Astrocyte (in vitro differentiated cells and primary cell): ENCODE results near the gene SPATA20. TPM values are rescaled to one million over a fixed set of nuclear protein-coding genes. Genes with fewer than 3 reads are reported as not detected.

ENCODE experiments used
- DNase-seq: peaks from one replicate; pipeline ENCODE4 v3.0.0-alpha.2; 2010; ENCODE audit warnings: low read depth
- FAIRE-seq: peaks from 2 replicates; lab custom pipeline; 2011; peaks lifted over from hg19 to GRCh38; lab: Jason Lieb, UNC
- H2AFZ ChIP-seq: 2 replicates; pipeline ENCODE4 v1.6.0; 2012; ENCODE audit warnings: low read depth, low read length, inconsistent platforms
- H3K27ac ChIP-seq: 2 replicates; pipeline ENCODE4 v1.5.1; 2011; ENCODE audit warnings: low read depth, low read length, inconsistent platforms
- H3K27me3 ChIP-seq: 2 replicates; pipeline ENCODE4 v1.6.0; 2011; ENCODE audit warnings: low read length, inconsistent platforms; ENCODE audit not compliant: insufficient read depth
- H3K36me3 ChIP-seq: 2 replicates; pipeline ENCODE4 v1.5.1; 2011; ENCODE audit warnings: low read length, inconsistent platforms; ENCODE audit not compliant: insufficient read depth
- H3K4me1 ChIP-seq: 2 replicates; pipeline ENCODE4 v1.5.1; 2011; ENCODE audit warnings: low read length, inconsistent platforms; ENCODE audit not compliant: insufficient read depth
- H3K4me2 ChIP-seq: 2 replicates; pipeline ENCODE4 v1.6.0; 2012; ENCODE audit warnings: low read length, inconsistent platforms
- H3K4me3 ChIP-seq: 2 replicates; pipeline ENCODE4 v1.5.1; 2011; ENCODE audit warnings: low read depth, mild to moderate bottlenecking, low read length, inconsistent platforms; ENCODE audit not compliant: insufficient read depth
- H3K79me2 ChIP-seq: 2 replicates; pipeline ENCODE4 v1.6.0; 2012; ENCODE audit warnings: mild to moderate bottlenecking, low read length, inconsistent platforms; ENCODE audit not compliant: insufficient read depth
- H3K9ac ChIP-seq: 2 replicates; pipeline ENCODE4 v1.6.0; 2012; ENCODE audit warnings: mild to moderate bottlenecking, low read length, inconsistent platforms
- H3K9me3 ChIP-seq: 2 replicates; pipeline ENCODE4 v1.5.1; 2012; ENCODE audit warnings: low read depth, mild to moderate bottlenecking, low read length, inconsistent platforms; ENCODE audit not compliant: insufficient read depth
- H4K20me1 ChIP-seq: 2 replicates; pipeline ENCODE4 v1.6.0; 2012; ENCODE audit warnings: low read length, inconsistent platforms; ENCODE audit not compliant: insufficient read depth
- H3K27ac Mint-ChIP-seq: one replicate; pipeline ENCODE4 v1.8.0; 2021; ENCODE audit warnings: mild to moderate bottlenecking, mixed read lengths; ENCODE audit not compliant: unreplicated experiment
- H3K27me3 Mint-ChIP-seq: one replicate; pipeline ENCODE4 v1.8.0; 2021; ENCODE audit warnings: low read depth, mixed read lengths; ENCODE audit not compliant: unreplicated experiment
- H3K36me3 Mint-ChIP-seq: one replicate; pipeline ENCODE4 v1.8.0; 2021; ENCODE audit warnings: low read depth, mixed read lengths; ENCODE audit not compliant: unreplicated experiment
- H3K4me1 Mint-ChIP-seq: one replicate; pipeline ENCODE4 v1.8.0; 2021; ENCODE audit warnings: low read depth, mixed read lengths; ENCODE audit not compliant: unreplicated experiment
- H3K4me3 Mint-ChIP-seq: one replicate; pipeline ENCODE4 v1.8.0; 2021; ENCODE audit warnings: mild to moderate bottlenecking, moderate library complexity, mixed read lengths; ENCODE audit not compliant: unreplicated experiment
- H3K9me3 Mint-ChIP-seq: one replicate; pipeline ENCODE4 v1.8.0; 2021; ENCODE audit warnings: mild to moderate bottlenecking, mixed read lengths; ENCODE audit not compliant: unreplicated experiment
- EZH2 ChIP-seq: IDR thresholded peaks from 2 replicates; pipeline ENCODE4 v1.6.1; 2012; ENCODE audit warnings: mild to moderate bottlenecking, low read length, inconsistent platforms; ENCODE audit not compliant: insufficient read depth
- total RNA-seq: library from RNA; stranded (reverse); gene quantifications from 2 replicates; pipeline ENCODE4 v1.2.1, GENCODE V29; 2021
- TF ChIP-seq, protein P1 (sequence below): IDR thresholded peaks from 2 replicates; pipeline ENCODE4 v1.5.1; 2011; ENCODE audit warnings: low read depth, mild to moderate bottlenecking, inconsistent platforms, low read length, moderate library complexity; ENCODE audit not compliant: insufficient read depth

The SPATA20 gene
- total RNA-seq, 1 donor from 2014 or later = 32.0 TPM

DNA sequence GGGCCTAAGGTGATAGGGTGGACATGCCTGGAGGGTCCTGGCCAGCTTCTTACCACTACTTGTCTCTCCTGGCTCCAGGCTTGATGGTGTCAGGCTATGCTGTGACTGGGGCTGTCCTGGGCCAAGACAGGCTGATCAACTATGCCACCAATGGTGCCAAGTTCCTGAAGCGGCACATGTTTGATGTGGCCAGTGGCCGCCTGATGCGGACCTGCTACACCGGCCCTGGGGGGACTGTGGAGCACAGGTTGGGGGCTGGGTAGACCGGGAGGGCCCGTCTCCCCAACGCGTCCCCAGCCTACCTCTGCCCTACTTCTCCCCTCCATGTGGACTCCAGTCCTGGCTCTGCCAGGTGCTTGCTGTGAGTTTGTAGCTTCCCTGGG lies 4.5 kb downstream of the SPATA20 start:
- Histone ChIP-seq H3K4me2 (no peak overlapping the region), H3K4me1 (peaks cover 9% of the 10 kb centered on the region), H3K79me2 (peaks cover 4% of the 10 kb centered on the region), H3K4me3 (no peak overlapping the region), H3K27ac (no peak overlapping the region), H4K20me1 (peaks cover 15% of the 10 kb centered on the region), H3K9me3 (no peaks in the 10 kb centered on the region), H3K9ac (no peak overlapping the region), H3K27me3 (no peaks in the 10 kb centered on the region), H2AFZ (no peak overlapping the region), H3K36me3 (no peaks in the 10 kb centered on the region)
- no peak overlapping the region for H3K27ac Mint-ChIP-seq
- DNase-seq = no peak
- H3K4me3 Mint-ChIP-seq = no peak overlapping the region
- peaks cover 25% of the 10 kb centered on the region for H3K27me3 Mint-ChIP-seq
- no peak for FAIRE-seq
- peaks cover 1% of the 10 kb centered on the region for H3K9me3 Mint-ChIP-seq
- peaks cover 21% of the 10 kb centered on the region for H3K36me3 Mint-ChIP-seq
- H3K4me1 Mint-ChIP-seq = no peaks in the 10 kb centered on the region
- TF ChIP-seq, protein P1, sequence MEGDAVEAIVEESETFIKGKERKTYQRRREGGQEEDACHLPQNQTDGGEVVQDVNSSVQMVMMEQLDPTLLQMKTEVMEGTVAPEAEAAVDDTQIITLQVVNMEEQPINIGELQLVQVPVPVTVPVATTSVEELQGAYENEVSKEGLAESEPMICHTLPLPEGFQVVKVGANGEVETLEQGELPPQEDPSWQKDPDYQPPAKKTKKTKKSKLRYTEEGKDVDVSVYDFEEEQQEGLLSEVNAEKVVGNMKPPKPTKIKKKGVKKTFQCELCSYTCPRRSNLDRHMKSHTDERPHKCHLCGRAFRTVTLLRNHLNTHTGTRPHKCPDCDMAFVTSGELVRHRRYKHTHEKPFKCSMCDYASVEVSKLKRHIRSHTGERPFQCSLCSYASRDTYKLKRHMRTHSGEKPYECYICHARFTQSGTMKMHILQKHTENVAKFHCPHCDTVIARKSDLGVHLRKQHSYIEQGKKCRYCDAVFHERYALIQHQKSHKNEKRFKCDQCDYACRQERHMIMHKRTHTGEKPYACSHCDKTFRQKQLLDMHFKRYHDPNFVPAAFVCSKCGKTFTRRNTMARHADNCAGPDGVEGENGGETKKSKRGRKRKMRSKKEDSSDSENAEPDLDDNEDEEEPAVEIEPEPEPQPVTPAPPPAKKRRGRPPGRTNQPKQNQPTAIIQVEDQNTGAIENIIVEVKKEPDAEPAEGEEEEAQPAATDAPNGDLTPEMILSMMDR = no peak
- TF ChIP-seq EZH2 = no peak

DNA sequence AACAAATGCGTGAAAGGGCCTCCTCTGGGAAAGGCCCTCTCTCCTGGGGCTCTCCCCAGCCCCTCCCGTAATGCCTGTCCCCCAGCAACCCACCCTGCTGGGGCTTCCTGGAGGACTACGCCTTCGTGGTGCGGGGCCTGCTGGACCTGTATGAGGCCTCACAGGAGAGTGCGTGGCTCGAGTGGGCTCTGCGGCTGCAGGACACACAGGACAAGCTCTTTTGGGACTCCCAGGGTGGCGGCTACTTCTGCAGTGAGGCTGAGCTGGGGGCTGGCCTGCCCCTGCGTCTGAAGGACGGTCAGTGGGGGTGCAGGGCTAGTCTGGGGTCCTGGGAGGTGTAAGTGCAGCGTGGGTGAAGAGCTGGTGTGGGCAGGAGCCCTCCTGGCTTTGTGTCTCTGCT lies 4.9 kb downstream of the SPATA20 start:
- H3K4me3 Mint-ChIP-seq = no peak overlapping the region
- Histone ChIP-seq H3K4me3 (no peak overlapping the region), H3K27me3 (no peaks in the 10 kb centered on the region), H3K9ac (no peak overlapping the region), H3K36me3 (no peaks in the 10 kb centered on the region), H2AFZ (no peak overlapping the region), H3K4me2 (no peak overlapping the region), H3K27ac (no peak overlapping the region), H3K79me2 (peaks cover 4% of the 10 kb centered on the region), H3K9me3 (no peaks in the 10 kb centered on the region), H4K20me1 (peaks cover 15% of the 10 kb centered on the region), H3K4me1 (peaks cover 9% of the 10 kb centered on the region)
- H3K27me3 Mint-ChIP-seq = peaks cover 24% of the 10 kb centered on the region
- H3K9me3 Mint-ChIP-seq = peaks cover 1% of the 10 kb centered on the region
- FAIRE-seq (no peak), DNase-seq (no peak)
- no peak overlapping the region for H3K27ac Mint-ChIP-seq
- TF ChIP-seq, protein P1 = no peak
- TF ChIP-seq EZH2 = no peak
- H3K4me1 Mint-ChIP-seq = no peaks in the 10 kb centered on the region
- peaks cover 24% of the 10 kb centered on the region for H3K36me3 Mint-ChIP-seq

DNA sequence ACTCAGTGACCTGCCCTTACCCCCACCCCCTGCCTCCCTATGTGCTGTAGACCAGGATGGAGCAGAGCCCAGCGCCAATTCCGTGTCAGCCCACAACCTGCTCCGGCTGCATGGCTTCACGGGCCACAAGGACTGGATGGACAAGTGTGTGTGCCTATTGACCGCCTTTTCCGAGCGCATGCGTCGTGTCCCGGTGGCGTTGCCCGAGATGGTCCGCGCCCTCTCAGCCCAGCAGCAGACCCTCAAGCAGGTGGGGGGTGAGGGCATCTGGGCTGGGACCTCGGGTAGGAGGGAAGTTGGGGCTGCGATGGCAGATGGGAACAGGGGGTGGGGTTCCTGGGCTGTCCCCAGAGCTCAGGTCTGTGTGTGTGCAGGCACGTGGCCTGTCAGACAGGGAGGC lies 7.2 kb downstream of the SPATA20 start:
- Histone ChIP-seq H3K79me2 (no peaks in the 10 kb centered on the region), H3K4me3 (no peak overlapping the region), H3K4me1 (peaks cover 4% of the 10 kb centered on the region), H3K27me3 (peaks cover 15% of the 10 kb centered on the region), H3K9ac (no peak overlapping the region), H3K27ac (no peak overlapping the region), H3K4me2 (no peak overlapping the region), H3K9me3 (no peaks in the 10 kb centered on the region), H3K36me3 (no peaks in the 10 kb centered on the region), H2AFZ (no peak overlapping the region), H4K20me1 (peaks cover 24% of the 10 kb centered on the region)
- Mint-ChIP-seq H3K27me3 (peaks cover 41% of the 10 kb centered on the region), H3K4me1 (peaks cover 1% of the 10 kb centered on the region), H3K36me3 (peaks cover 24% of the 10 kb centered on the region), H3K27ac (no peak overlapping the region), H3K9me3 (peaks cover 1% of the 10 kb centered on the region), H3K4me3 (no peak overlapping the region)
- no peak for DNase-seq
- no peak for TF ChIP-seq EZH2
- TF ChIP-seq, protein P1 = no peak
- no peak for FAIRE-seq
